Stimulated activated CD4-positive, alpha-beta T cell treated with anti-CD3 and anti-CD28 coated beads, Interleukin-4, amount 100 ng/mL, for 48 hours (primary cell): ENCODE measurements around the gene DDI1.

Experiments used
- DNase-seq, 2 donors: peaks; one replicate each; pipeline ENCODE4 v3.0.0-alpha.2; 2020; ENCODE audit warnings: low read depth in 2 of 2

DDI1 gene

GRCh38 chr11:104036588-104036987 lies at the start of gene DDI1:
Gene DDI1, plus strand, starts transcription at chr11:104036640. Its CDS starts 183 bp downstream, at chr11:104036823.
- no peak for DNase-seq

GRCh38 chr11:103987629-103988594 lies 48.5 kb upstream of the DDI1 start:
- no peak for DNase-seq

GRCh38 chr11:103988595-103988969 lies 47.9 kb upstream of the DDI1 start:
- DNase-seq: no peak

GRCh38 chr11:103993507-103993906 lies 42.9 kb upstream of the DDI1 start:
- DNase-seq: no peak

- no peak for DNase-seq
Measured at GRCh38 chr11:103994094-103994493, 42.3 kb upstream of the DDI1 start.

- DNase-seq: no peak
Measured at GRCh38 chr11:103994518-103994917, 41.9 kb upstream of the DDI1 start.

GRCh38 chr11:103995896-103996295 lies 40.5 kb upstream of the DDI1 start:
- DNase-seq: no peak

- DNase-seq: no peak
Measured at GRCh38 chr11:103997082-103997481, 39.4 kb upstream of the DDI1 start.

- DNase-seq: no peak
Measured at GRCh38 chr11:103998826-103999508, 37.5 kb upstream of the DDI1 start.

GRCh38 chr11:104000798-104001197 lies 35.6 kb upstream of the DDI1 start:
- DNase-seq: no peak

GRCh38 chr11:104001561-104002056 lies 34.8 kb upstream of the DDI1 start:
- no peak for DNase-seq

- no peak for DNase-seq
Measured at GRCh38 chr11:104003491-104003890, 32.9 kb upstream of the DDI1 start.

GRCh38 chr11:104005234-104005855 lies 31.1 kb upstream of the DDI1 start:
- no peak for DNase-seq

- DNase-seq: no peak
Measured at GRCh38 chr11:104009744-104010143, 26.7 kb upstream of the DDI1 start.

- no peak for DNase-seq
Measured at GRCh38 chr11:104011044-104011443, 25.4 kb upstream of the DDI1 start.

- DNase-seq: no peak
Measured at GRCh38 chr11:104015649-104016415, 20.6 kb upstream of the DDI1 start.

GRCh38 chr11:104024572-104024971 lies 11.9 kb upstream of the DDI1 start:
- no peak for DNase-seq

GRCh38 chr11:104028476-104029263 lies 7.8 kb upstream of the DDI1 start:
- DNase-seq: no peak

- no peak for DNase-seq
Measured at GRCh38 chr11:104033134-104033533, 3.3 kb upstream of the DDI1 start.

- DNase-seq: no peak
Measured at GRCh38 chr11:104033561-104033960, 2.9 kb upstream of the DDI1 start.

GRCh38 chr11:104036995-104037394 lies 555 bp downstream of the DDI1 start:
- DNase-seq: no peak
